ENCODE measurements around the gene IFNW1. TPM values are rescaled to one million over a fixed set of nuclear protein-coding genes. Genes with fewer than 3 reads are reported as not detected.
"Not testable (repeated sequence)": the region's sequence is repeated elsewhere in the genome, so short reads cannot be mapped to it uniquely, and the experiment has no call there.

IFNW1 gene
- total RNA-seq (not detected), polyA plus RNA-seq (not detected)

GRCh38 chr9:21141427-21141882 is at the start of gene IFNW1:
IFNW1 (minus strand) TSS chr9:21141832; CDS start chr9:21141570, 262 bp downstream.
- Histone ChIP-seq H3K27me3 (no peaks in the 10 kb centered on the region), H3K4me3 (no peak within 1 kb of the TSS), H3K4me1 (no peaks in the 10 kb centered on the region), H3K27ac (no peak within 1 kb of the TSS), H3K9me3 (no peaks in the 10 kb centered on the region), H3K36me3 (no peaks in the 10 kb centered on the region)
- 5 to 15% methylated on average over 1 of the region's 1 CpG for WGBS, 2 donors
- ATAC-seq = no peak
- FAIRE-seq = no peak
- intact Hi-C loops (cut with DNase I) = no loop called here
- no peak for DNase-seq
- TF ChIP-seq CTCF (IDR thresholded peaks at IDR 0.05) = no peak

- H3K36me3 ChIP-seq; ATAC-seq; FAIRE-seq; DNase-seq; intact Hi-C loops (cut with DNase I); H3K27me3 ChIP-seq; H3K4me1 ChIP-seq; H3K4me3 ChIP-seq; H3K27ac ChIP-seq; H3K9me3 ChIP-seq: not testable (repeated sequence)
- WGBS, 2 donors = 55 to 65% methylated on average over 3 of the region's 3 CpGs
Measured at GRCh38 chr9:21187487-21187886, 45.9 kb upstream of the IFNW1 start, which contains the start of gene IFNA4. IFNA4 (minus strand) TSS chr9:21187587; CDS start chr9:21187531, 56 bp downstream.

- intact Hi-C loops (cut with DNase I); H3K4me3 ChIP-seq; H3K9me3 ChIP-seq; H3K4me1 ChIP-seq; H3K27me3 ChIP-seq; FAIRE-seq; H3K36me3 ChIP-seq; H3K27ac ChIP-seq: not testable (repeated sequence)
- WGBS, 2 donors = 30 to 37% methylated on average over 4 of the region's 4 CpGs
- DNase-seq = peak in 1 of 6 donors; percentile 17
- peak in 1 of 4 donors; percentile 20 for TF ChIP-seq CTCF (IDR thresholded peaks at IDR 0.05)
- peak in 3 of 4 donors; percentile 69 to 87 (median 71) for ATAC-seq
Measured at GRCh38 chr9:21182810-21183736, 41.4 kb upstream of the IFNW1 start.

GRCh38 chr9:21174671-21175070 is 33.0 kb upstream of the IFNW1 start:
- intact Hi-C loops (cut with DNase I) = no loop called here

GRCh38 chr9:21172156-21172555 is 30.5 kb upstream of the IFNW1 start:
- intact Hi-C loops (cut with DNase I) = no loop called here
- no peaks in the 10 kb centered on the region for H3K36me3 ChIP-seq
- H3K27me3 ChIP-seq = no peaks in the 10 kb centered on the region
- H3K9me3 ChIP-seq = no peaks in the 10 kb centered on the region
- no peaks in the 10 kb centered on the region for H3K4me1 ChIP-seq
- no peak overlapping the region for H3K27ac ChIP-seq
- DNase-seq (no peak), ATAC-seq (no peak), FAIRE-seq (no peak)
- 72 to 79% methylated on average over 3 of the region's 3 CpGs for WGBS, 2 donors
- no peak overlapping the region for H3K4me3 ChIP-seq
- TF ChIP-seq CTCF (IDR thresholded peaks at IDR 0.05) = no peak

More at GRCh38 chr9:21174671-21175070, 33.0 kb upstream of the IFNW1 start:
- H3K36me3 ChIP-seq = no peaks in the 10 kb centered on the region
- TF ChIP-seq CTCF (IDR thresholded peaks at IDR 0.05) = no peak
- no peak for FAIRE-seq
- WGBS, 2 donors = 72 to 74% methylated on average over 2 of the region's 2 CpGs
- ATAC-seq = no peak
- H3K27ac ChIP-seq = no peak overlapping the region
- DNase-seq = no peak
- no peaks in the 10 kb centered on the region for H3K9me3 ChIP-seq
- H3K4me3 ChIP-seq = no peak overlapping the region
- no peaks in the 10 kb centered on the region for H3K4me1 ChIP-seq
- no peaks in the 10 kb centered on the region for H3K27me3 ChIP-seq

All from pancreas (tissue), 10 donors.